Subcutaneous abdominal adipose tissue (tissue), 5 donors: Measurements from ENCODE around the gene SCML2.
"Not testable (repeated sequence)": the region's sequence is repeated elsewhere in the genome, so short reads cannot be mapped to it uniquely, and the experiment has no call there.

ENCODE experiments used
- H3K27ac ChIP-seq: one replicate; pipeline ENCODE4 v1.7.0; 2013; ENCODE audit warnings: low read depth, mild to moderate bottlenecking, inconsistent platforms, low read length, moderate library complexity
- H3K27me3 ChIP-seq, 5 donors: one replicate each; pipeline ENCODE4 v1.7.0; 2013; ENCODE audit warnings: low read length in 5 of 5, inconsistent platforms in 1 of 5; ENCODE audit not compliant: control insufficient read depth in 5 of 5, insufficient read depth in 4 of 5
- H3K36me3 ChIP-seq, 5 donors: one replicate each; pipeline ENCODE4 v1.7.0; 2013; ENCODE audit warnings: low read length in 5 of 5; ENCODE audit not compliant: control insufficient read depth in 5 of 5, insufficient read depth in 5 of 5
- H3K4me1 ChIP-seq, 5 donors: one replicate each; pipeline ENCODE4 v1.7.0; 2013; ENCODE audit warnings: low read length in 5 of 5, mild to moderate bottlenecking in 3 of 5, moderate library complexity in 1 of 5; ENCODE audit not compliant: control insufficient read depth in 5 of 5, insufficient read depth in 5 of 5
- H3K4me3 ChIP-seq, 5 donors: one replicate each; pipeline ENCODE4 v1.7.0; 2013; ENCODE audit warnings: low read length in 5 of 5, low read depth in 1 of 5
- H3K9ac ChIP-seq, 5 donors: one replicate each; pipeline ENCODE4 v1.7.0; 2013; ENCODE audit warnings: low read length in 5 of 5, mild to moderate bottlenecking in 4 of 5, moderate library complexity in 3 of 5
- H3K9me3 ChIP-seq, 5 donors: one replicate each; pipeline ENCODE4 v1.7.0; 2013; ENCODE audit warnings: low read length in 5 of 5; ENCODE audit not compliant: control insufficient read depth in 5 of 5
- donor health status: healthy.
- donor health status: healthy.
- donor health status: healthy.
- donor health status: healthy.
- donor health status: healthy.

SCML2 gene

GRCh38 chrX:18278449-18278848 lies 76.0 kb downstream of the SCML2 start:
- Histone ChIP-seq H3K9ac (no peak overlapping the region), H3K9me3 (peaks cover 0 to 24% (median 17%) of the 10 kb centered on the region in 5 donors), H3K27me3 (peaks cover 0 to 7% (median 0%) of the 10 kb centered on the region in 5 donors), H3K27ac (no peak overlapping the region), H3K4me3 (no peak overlapping the region), H3K36me3 (no peaks in the 10 kb centered on the region), H3K4me1 (no peaks in the 10 kb centered on the region)

GRCh38 chrX:18272222-18272621 lies 82.3 kb downstream of the SCML2 start:
- H3K27me3 ChIP-seq = no peaks in the 10 kb centered on the region

GRCh38 chrX:18271725-18272124 lies 82.8 kb downstream of the SCML2 start:
- H3K9me3 ChIP-seq = peaks cover 0 to 13% (median 6%) of the 10 kb centered on the region in 5 donors
- no peak overlapping the region for H3K4me3 ChIP-seq
- H3K27ac ChIP-seq = no peak overlapping the region
- H3K27me3 ChIP-seq = no peaks in the 10 kb centered on the region
- H3K4me1 ChIP-seq = no peaks in the 10 kb centered on the region
- no peaks in the 10 kb centered on the region for H3K36me3 ChIP-seq
- H3K9ac ChIP-seq = no peak overlapping the region

More at GRCh38 chrX:18272222-18272621, 82.3 kb downstream of the SCML2 start:
- H3K9ac ChIP-seq = no peak overlapping the region
- no peaks in the 10 kb centered on the region for H3K36me3 ChIP-seq
- H3K27ac ChIP-seq = no peak overlapping the region
- peaks cover 0 to 13% (median 6%) of the 10 kb centered on the region in 5 donors for H3K9me3 ChIP-seq
- no peaks in the 10 kb centered on the region for H3K4me1 ChIP-seq
- H3K4me3 ChIP-seq = no peak overlapping the region

GRCh38 chrX:18271309-18271708 lies 83.2 kb downstream of the SCML2 start:
- H3K27ac ChIP-seq = no peak overlapping the region
- H3K9me3 ChIP-seq = peaks cover 0 to 13% (median 6%) of the 10 kb centered on the region in 5 donors
- H3K27me3 ChIP-seq = no peaks in the 10 kb centered on the region
- H3K36me3 ChIP-seq = no peaks in the 10 kb centered on the region
- no peak overlapping the region for H3K4me3 ChIP-seq
- no peaks in the 10 kb centered on the region for H3K4me1 ChIP-seq
- H3K9ac ChIP-seq = no peak overlapping the region

- no peak overlapping the region for H3K4me3 ChIP-seq
- H3K4me1 ChIP-seq = peaks cover 0 to 2% (median 0%) of the 10 kb centered on the region in 5 donors
- no peak overlapping the region for H3K9ac ChIP-seq
- H3K36me3 ChIP-seq = no peaks in the 10 kb centered on the region
- H3K27ac ChIP-seq = no peak overlapping the region
- no peaks in the 10 kb centered on the region for H3K9me3 ChIP-seq
- H3K27me3 ChIP-seq = no peaks in the 10 kb centered on the region
These were observed 99.4 kb downstream of the SCML2 start for GRCh38 chrX:18255059-18255458.

GRCh38 chrX:18252644-18253359 lies 101.7 kb downstream of the SCML2 start:
- Histone ChIP-seq H3K27me3 (peaks cover 0 to 4% (median 0%) of the 10 kb centered on the region in 5 donors), H3K36me3 (peaks cover 0 to under 1% (median 0%) of the 10 kb centered on the region in 5 donors), H3K4me3 (no peak overlapping the region), H3K9me3 (no peaks in the 10 kb centered on the region), H3K9ac (no peak overlapping the region), H3K4me1 (peaks cover 0 to 2% (median 0%) of the 10 kb centered on the region in 5 donors), H3K27ac (no peak overlapping the region)

DNA sequence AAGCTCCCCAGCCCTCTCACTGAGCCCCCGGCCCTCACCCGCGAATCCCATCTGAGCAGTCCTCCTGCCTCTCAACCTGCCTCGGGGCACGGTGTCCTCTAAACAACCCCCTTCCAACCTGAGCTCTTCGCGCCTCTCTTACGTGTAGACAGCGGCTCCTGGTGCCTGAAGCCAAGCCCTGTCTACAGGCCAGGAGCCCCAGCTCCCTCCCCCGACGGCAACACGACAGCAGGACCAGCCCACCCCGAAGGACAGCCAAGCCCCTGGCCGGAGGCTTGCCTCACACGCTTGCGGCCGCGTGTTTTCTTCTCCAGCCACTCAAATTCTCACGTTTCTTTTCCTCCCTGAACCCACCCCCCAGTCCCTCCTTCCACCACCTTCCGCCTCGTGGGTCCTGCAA lies 124.8 kb downstream of the SCML2 start:
- H3K9me3 ChIP-seq, H3K4me3 ChIP-seq, H3K4me1 ChIP-seq, H3K36me3 ChIP-seq, H3K27me3 ChIP-seq, H3K27ac ChIP-seq, H3K9ac ChIP-seq: not testable (repeated sequence)

GRCh38 chrX:18228069-18228468 lies 126.4 kb downstream of the SCML2 start:
- Histone ChIP-seq H3K4me1 (no peaks in the 10 kb centered on the region), H3K9ac (no peak overlapping the region), H3K9me3 (no peaks in the 10 kb centered on the region), H3K27me3 (peaks cover 0 to 9% (median 5%) of the 10 kb centered on the region in 5 donors), H3K36me3 (no peaks in the 10 kb centered on the region), H3K4me3 (no peak overlapping the region), H3K27ac (no peak overlapping the region)

DNA sequence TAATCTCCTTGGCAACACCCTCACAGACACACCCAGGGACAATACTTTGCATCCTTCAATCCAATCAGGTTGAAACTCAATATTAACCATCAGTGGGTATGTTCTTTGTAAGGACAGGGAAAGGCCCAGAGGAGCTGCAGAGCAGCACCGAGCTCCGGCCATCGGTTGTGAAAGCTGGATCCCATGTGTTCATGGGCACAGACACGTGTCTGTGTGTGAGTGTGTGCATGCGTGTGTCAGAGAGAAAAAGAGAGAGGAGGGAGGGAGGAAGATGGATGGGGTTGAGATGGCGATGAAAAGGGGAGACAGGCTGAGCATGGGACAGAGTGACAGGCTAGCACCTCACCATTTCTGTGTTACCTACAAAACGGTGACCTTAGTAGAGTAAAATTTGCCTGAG lies 127.0 kb downstream of the SCML2 start:
- no peak overlapping the region for H3K9ac ChIP-seq
- no peak overlapping the region for H3K27ac ChIP-seq
- no peaks in the 10 kb centered on the region for H3K9me3 ChIP-seq
- no peaks in the 10 kb centered on the region for H3K4me1 ChIP-seq
- H3K4me3 ChIP-seq = no peak overlapping the region
- H3K36me3 ChIP-seq = no peaks in the 10 kb centered on the region
- H3K27me3 ChIP-seq = peaks cover 0 to 9% (median 5%) of the 10 kb centered on the region in 5 donors

DNA sequence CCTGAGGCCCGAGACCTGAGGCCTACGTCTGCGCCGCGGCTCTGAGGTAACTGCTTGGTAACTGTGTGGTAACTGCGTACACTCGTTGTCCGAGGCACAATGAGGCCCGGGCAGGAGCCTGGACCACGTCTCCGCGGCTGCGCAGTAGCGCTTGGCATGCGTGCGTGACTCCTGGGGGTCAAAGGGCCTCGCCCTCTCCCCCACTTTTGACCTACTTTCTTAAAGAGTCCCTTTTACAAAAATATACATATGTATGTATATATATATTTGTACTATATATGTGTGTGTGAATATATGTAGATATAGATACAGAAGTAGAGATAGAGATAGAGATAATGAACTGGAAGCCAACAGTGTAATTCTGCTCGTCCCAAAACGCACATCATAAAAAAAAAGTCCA lies 133.7 kb downstream of the SCML2 start, which contains the start of gene BEND2:
BEND2 (minus strand) TSS at position 101 of the 400 bp plus-strand sequence. CDS start 136 bp downstream, outside the sequence.
- no peak within 1 kb of the TSS for H3K9ac ChIP-seq
- H3K27ac ChIP-seq = no peak within 1 kb of the TSS

More for the DNA sequence above, 133.7 kb downstream of the SCML2 start, which contains the start of gene BEND2:
- H3K27me3 ChIP-seq = no peaks in the 10 kb centered on the region
- H3K36me3 ChIP-seq = no peaks in the 10 kb centered on the region
- H3K4me3 ChIP-seq = no peak within 1 kb of the TSS
- no peaks in the 10 kb centered on the region for H3K4me1 ChIP-seq
- peaks cover 0 to 11% (median 2%) of the 10 kb centered on the region in 5 donors for H3K9me3 ChIP-seq
